GM13976 (cell line): ENCODE data around the gene STX18.

Source experiments
- DNase-seq: peaks from one replicate; pipeline ENCODE4 v3.0.0; 2012; ENCODE audit warnings: low spot score
- in situ Hi-C: fragments of 300-500 bp; cut with MboI; formaldehyde crosslinking; loops from one replicate; pipeline ENCODE4 v1.12.0; 2022; ENCODE audit warnings: low sequenced_read_pairs, mixed read lengths, inconsistent platforms; ENCODE audit not compliant: unreplicated experiment
- TF ChIP-seq, protein P1 (sequence below): IDR thresholded peaks from 2 replicates; pipeline ENCODE4 v1.5.1; 2012; ENCODE audit warnings: borderline replicate concordance, mild to moderate bottlenecking; ENCODE audit not compliant: insufficient read depth; ENCODE audit errors: extremely low read depth, missing control alignments, control extremely low read depth

STX18 gene

DNA sequence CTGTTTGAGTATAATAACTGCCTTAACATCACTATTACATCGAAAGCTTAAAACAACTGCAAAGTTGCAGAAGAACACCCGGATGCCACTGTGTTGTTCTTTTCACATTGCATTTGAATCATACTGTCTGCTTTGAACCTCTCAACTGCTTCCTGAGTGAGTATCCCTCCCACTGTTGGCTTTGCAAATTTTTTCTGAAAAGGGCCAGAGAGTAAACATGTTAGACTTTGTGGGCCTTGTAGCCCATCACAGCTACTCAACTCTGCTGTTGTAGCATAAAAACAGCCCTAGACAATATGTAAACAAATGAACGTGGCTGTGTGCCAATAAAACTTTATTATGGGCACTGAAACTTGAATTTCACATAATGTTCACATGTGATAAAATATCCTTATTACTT, 78.9 kb downstream of the STX18 start:
- in situ Hi-C loops: no loop called here
- no peak for DNase-seq
- TF ChIP-seq, protein P1, sequence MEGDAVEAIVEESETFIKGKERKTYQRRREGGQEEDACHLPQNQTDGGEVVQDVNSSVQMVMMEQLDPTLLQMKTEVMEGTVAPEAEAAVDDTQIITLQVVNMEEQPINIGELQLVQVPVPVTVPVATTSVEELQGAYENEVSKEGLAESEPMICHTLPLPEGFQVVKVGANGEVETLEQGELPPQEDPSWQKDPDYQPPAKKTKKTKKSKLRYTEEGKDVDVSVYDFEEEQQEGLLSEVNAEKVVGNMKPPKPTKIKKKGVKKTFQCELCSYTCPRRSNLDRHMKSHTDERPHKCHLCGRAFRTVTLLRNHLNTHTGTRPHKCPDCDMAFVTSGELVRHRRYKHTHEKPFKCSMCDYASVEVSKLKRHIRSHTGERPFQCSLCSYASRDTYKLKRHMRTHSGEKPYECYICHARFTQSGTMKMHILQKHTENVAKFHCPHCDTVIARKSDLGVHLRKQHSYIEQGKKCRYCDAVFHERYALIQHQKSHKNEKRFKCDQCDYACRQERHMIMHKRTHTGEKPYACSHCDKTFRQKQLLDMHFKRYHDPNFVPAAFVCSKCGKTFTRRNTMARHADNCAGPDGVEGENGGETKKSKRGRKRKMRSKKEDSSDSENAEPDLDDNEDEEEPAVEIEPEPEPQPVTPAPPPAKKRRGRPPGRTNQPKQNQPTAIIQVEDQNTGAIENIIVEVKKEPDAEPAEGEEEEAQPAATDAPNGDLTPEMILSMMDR: no peak

DNA sequence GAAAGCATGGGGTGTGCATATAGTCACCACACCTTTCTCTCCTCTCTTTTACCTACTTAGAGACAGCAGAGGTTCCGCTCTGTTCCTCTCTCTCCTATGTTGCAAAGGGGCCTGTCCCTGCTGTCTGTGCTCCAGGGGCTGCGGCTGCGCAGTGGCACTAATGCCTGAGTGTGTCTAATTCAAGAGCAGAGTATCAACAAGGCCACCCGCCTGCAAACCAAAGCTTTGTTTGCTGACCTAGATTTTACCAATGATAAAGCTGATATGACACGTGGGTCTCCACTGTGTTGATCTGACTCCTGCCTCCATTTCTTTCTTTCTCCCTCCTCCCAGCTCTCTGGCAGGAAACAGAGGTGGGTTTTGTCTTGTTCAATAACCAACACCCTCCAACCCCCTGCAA, 80.0 kb downstream of the STX18 start:
- in situ Hi-C loops: no loop called here
- DNase-seq: no peak
- TF ChIP-seq, protein P1: no peak

DNA sequence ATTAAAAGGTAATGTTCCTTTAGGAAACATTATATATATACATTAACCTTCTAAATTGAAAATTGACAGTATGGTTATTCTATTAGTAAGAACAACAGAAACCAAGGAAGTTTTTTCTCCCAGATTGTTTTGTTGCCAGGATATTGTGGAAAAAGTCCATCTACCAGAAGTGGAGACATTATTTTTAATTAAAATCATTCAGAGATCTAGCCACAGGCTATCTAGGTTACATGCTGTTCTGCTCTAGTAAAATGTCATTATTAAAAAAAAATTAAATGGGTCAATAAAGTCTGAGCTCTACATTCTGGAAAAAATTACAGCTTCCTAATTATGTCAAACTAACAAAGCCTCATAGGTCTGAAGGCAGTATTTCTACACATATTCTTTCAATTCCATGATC, 80.7 kb downstream of the STX18 start:
- TF ChIP-seq, protein P1: no peak
- in situ Hi-C loops: no loop called here
- no peak for DNase-seq

DNA sequence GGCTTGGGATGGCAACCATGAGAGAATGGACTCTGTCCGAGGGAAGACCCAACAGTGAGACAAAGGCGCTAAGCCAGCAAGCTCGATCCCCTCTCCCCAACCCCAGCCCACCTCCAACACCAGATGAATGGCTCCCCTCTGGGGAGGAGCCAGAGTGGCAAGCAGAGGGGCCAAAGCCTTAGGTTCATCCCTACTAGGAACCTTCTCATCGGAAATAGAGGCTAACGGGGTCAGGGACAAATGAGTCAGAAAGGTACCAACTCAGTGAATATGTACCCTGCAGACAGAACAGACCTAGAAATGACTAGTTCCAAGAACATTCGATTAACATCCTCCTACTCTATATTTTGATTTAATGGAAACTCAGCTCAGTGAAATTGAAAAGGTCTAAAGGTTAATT, 81.1 kb downstream of the STX18 start:
- in situ Hi-C loops: no loop called here
- TF ChIP-seq, protein P1: no peak
- DNase-seq: no peak

DNA sequence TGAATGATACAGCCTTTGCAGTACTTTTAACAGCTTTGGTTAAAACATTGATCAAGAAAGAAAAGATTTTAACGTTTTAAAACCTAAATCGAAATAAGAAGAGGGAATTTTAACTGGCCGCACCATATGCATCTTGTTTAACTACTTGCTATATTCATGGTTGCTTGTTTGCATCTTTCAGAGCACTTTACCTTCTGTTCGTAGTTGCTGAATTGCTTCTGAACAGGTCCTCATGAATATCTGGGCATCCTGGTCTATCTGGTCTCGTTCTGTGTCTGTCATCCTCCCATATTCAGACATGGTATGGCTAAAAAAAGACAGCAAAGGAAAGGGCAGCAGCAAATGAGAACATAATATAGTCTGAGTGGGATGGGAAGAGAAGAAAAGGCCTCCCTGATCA, 82.7 kb downstream of the STX18 start:
- no peak for DNase-seq
- in situ Hi-C loops: no loop called here
- TF ChIP-seq, protein P1: no peak

DNA sequence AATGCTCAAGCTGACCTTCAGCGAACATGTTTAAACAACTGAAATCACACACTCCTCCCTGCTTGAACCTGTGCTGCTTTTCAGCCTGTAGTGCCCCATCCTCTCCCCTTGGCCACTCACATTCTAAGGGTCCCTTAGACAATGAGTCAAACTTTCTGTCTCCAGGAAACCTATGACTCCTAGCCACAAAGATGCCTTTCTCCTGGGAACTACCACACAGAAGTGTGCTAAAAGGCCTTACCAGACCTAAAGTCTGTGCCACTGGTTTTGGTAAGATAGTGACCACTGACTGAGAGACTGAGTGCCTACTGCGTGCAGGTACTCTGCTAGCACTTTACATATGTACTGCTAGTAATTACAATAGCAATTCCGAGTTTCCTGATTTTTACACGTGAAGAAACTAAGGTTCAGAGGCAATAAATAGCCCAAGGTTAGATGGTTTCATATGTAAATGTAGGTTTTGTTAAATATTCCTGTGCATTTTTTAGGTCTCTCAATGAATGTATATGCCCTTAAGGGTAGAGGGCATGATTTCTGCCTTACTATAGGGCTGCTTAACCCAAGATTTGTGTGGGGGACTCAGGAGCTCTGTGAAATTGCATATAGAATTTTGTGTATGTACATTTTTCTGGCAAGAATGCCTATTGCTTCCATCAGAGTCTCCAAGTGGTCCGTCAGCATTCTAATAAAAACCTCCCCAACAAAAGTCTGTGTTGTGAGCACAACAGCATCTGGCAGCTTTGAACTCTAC, 83.9 kb downstream of the STX18 start:
- DNase-seq: no peak
- TF ChIP-seq, protein P1: no peak
- in situ Hi-C loops: no loop called here
